GM19043 (cell line): ENCODE results near the gene CEMIP2.

Experiments
- ATAC-seq: cut with Tn5 transposase; IDR thresholded peaks from one replicate; pipeline ENCODE4 v1.9.1; 2021; ENCODE audit warnings: low read depth; ENCODE audit not compliant: unreplicated experiment

Gene CEMIP2

GRCh38 chr9:71748280-71748743, 20.0 kb downstream of the CEMIP2 start:
- ATAC-seq: no peak

DNA sequence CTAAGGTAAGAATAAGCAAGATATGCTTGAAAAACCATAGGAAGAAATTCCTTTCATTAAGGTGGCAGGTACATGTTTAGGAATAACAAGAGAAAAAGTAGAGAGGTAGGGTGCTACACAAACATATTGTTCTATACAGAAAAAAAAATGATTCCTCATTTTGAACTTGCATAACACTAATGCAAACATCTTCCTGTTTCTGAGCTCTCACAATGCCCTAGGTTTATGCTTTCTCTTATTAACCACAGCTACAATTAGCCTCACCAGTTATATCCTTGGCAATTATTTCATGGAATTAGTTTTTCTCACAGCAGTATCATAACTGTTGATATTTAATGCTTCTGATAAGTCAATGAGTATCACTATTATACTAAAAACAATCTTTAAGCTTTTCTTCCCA, 20.7 kb downstream of the CEMIP2 start:
- no peak for ATAC-seq

DNA sequence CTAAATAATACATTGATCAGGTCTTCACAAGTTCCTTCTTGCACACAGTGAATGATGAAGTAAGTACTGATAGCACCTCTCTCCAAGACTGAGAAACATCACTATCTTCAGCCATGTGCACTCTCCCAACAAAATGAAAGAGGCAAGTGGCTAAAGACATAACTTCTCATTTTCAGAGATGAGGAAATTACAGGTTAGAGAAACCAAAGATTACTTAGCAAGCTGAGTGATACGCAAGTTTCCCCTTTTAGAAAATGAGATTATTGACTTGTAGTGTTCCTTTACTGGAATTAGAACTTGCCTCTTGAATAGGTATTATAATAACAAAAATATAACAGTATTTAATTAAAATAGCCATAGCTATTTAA, 21.6 kb downstream of the CEMIP2 start:
- ATAC-seq: no peak

DNA sequence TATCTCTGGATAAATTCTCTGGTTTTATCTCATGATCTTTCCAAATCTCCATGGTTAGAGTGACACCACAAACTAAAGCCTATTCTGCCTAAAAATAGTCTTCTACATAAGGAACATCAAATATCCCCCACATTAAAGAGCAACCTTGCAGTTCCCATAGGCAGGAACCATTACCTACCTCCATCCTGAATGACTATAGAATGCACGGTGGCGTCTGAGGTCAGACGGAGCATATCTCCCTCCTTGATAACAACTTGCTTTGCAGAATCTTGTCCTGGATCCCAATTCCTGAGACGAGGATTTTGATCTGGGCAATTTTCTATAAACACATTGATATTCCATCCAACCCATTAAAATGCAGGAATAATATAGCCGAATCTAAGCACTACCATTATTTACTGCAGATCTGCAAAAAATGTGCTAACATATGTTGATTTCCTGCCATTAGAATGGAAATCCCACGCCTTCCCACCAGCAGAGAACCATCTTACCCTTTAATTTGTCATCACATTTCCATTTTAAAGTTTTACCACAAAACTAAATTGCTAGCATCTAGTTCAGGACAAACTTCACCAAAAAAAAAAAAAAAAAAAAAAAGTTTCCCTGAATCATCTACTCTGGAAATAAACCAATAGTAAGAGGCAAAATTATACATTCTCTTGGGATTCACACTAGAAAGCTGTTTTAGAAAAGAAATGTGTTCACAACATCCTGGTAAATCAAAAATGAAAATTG, 22.1 kb downstream of the CEMIP2 start:
- ATAC-seq: no peak

GRCh38 chr9:71744754-71745521, 23.4 kb downstream of the CEMIP2 start:
- no peak for ATAC-seq

GRCh38 chr9:71743882-71744281, 24.4 kb downstream of the CEMIP2 start:
- ATAC-seq: no peak

DNA sequence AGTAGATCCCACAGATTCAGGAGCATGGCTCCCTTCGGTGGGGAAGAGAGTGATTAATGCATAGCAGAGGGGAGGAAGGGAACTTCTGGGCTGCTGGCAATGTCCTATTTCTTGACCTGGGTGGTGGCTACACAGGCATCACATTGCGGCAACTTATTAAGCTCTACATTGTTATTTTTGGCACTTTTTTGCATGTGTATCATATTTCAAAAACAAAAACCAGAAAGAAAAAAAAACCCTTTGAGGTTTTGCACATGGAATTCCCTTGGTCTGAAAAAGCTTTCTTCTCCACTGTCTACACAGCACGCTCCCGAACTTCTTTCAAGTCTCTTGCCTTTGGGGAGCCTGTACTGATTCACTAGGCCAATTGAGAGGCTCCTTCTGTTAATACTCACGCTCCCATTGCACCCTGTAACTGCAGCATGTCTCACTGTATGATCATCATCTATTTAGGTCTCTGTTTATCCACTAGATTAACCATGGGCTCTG, 25.1 kb downstream of the CEMIP2 start:
- no peak for ATAC-seq

- no peak for ATAC-seq
These were observed 25.6 kb downstream of the CEMIP2 start for GRCh38 chr9:71742703-71743102.

- no peak for ATAC-seq
These were observed 26.2 kb downstream of the CEMIP2 start for GRCh38 chr9:71741926-71742648.

DNA sequence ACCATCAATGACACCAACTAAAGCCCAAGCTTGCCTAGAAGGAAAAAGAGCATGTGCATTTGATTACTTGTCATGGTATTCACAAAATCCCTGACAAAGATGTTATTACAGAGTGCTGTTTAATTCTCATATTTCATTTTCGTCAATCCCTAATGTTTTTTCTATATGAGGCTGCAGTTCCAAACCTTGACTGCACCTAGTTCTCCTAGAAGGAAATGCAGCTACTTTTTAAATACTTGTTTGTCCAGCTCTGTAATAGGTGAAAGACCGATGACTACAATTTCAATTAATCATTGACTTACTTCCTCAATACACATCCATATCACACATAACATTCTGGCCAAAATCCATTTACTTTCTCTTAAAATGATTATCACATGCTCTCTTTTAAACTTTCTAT, 28.1 kb downstream of the CEMIP2 start:
- no peak for ATAC-seq

DNA sequence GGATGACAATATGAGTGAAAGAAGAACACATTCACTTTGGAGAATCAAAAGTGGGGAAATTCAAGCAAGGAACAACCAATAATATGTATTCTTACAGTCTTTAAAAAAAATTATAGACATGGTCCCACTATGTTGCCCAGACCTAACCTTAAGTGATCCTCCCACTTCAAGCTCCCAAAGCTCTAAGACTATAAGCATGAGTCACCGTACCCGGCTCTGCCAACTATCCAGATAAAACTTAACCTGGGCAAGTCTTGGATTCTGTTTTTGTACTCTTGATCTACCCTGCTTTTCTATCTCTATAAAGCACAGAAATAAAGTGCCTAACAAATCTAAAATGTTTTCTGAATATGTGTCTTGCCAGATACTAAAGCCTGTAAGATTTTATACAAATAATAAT, 30.9 kb downstream of the CEMIP2 start:
- ATAC-seq: no peak

DNA sequence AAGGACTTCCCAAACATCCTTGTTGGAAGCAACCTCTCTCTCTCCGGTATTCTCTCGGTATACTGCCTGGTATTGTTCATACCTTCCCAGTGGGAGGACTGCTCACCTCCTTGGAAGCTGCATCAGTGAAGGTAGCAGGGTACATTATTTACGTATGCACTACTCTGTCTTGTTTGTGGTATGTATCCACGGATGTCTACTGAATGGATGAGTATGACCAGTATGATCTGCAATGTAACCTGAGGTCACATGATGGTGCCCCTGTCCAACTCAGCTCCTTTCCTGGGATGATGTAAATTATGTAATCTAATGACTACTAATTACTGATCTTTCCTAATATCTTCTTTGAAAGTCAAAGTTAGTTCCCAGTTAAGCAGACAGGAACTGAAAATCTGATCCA, 32.1 kb downstream of the CEMIP2 start:
- no peak for ATAC-seq

GRCh38 chr9:71734950-71735349, 33.4 kb downstream of the CEMIP2 start:
- ATAC-seq: no peak

DNA sequence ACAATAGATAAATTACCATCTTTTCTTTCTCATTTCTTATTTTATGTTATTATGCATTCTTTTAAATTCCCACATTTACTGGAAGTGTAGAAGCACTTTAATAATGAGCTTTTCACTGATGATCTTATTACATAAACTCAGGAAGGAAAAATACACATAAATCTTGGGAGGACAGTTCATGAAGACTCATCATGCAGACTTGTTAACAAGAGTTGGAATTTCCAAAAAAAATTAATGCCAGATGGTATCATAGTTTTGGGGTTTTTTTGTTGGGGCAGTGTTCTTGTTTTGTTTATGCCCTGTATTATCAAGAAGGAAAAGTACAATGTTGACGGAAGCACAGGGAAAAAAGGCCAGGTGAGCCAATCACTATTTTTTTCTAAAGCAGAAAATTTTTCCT, 35.1 kb downstream of the CEMIP2 start:
- ATAC-seq: no peak

DNA sequence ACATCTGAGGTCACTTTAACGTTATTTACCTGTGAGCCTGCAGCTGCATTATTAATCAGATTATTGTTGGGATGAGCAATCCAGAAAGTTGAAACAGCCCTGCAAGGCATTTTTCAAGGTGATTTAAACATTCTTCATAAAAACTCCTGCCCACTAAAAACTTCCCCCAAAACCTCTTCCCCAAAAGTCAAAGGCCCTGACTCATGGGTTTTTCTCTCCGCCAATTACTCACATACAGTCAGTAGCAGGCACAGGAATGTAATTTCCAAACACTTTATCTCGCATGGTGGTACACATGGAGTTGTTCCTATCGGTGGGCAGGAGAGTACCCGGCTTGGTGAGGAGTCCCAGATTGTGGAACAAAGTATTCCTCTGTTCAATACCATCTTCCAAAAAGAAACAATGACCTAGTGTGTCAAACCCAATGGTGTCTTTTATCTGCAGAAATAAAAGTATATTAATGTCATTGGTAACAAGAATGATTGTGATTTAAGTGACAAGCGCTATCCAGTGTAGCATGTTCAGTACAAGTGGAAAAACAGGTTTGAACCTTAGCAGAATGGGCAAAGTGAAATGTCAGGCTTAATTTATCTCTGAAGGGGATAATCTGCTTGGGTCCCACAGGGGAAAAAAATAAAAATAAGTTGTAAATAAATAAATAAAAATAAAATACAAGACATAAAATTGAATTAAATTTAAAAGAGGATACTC, 38.3 kb downstream of the CEMIP2 start:
- ATAC-seq: no peak

DNA sequence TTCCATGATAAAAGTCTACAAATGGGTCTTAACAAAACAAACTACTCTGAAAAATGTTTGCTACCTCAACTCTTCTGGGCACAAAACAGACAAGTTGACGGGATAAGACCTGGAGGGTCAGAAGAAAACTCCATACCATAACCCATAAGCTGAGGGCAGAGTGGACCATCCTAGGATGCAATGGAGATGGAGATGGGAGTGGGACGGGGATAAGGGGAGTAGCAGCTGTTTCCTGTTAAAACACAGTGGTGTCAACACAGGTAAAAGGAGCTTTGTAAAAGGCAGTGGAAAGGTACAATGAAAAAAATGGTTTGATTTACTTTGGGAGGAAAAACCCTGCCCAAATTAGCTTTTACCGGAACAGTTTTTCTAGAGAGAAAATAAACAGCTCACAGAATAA, 41.6 kb downstream of the CEMIP2 start:
- ATAC-seq: no peak

GRCh38 chr9:71725590-71726338, 42.5 kb downstream of the CEMIP2 start:
- no peak for ATAC-seq

DNA sequence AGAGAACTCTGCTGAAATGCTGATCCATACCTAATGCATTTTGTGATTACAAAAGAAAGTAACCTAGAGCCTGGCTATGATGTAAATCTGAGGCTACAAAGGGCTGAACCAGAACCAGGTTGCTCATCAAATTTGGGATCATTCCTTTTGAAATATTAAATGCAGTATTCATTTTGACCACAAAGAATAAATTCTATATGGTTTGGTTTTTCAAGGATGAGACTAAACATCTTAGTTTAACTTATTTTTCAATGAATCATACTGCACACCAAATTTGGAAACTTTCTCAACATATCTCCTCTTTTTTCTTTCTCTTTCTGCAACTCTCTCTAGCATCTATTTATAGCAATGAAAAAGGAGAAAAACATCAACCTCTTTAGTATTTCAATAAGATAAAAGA, 46.5 kb downstream of the CEMIP2 start:
- no peak for ATAC-seq

- no peak for ATAC-seq
These were observed 48.8 kb downstream of the CEMIP2 start for GRCh38 chr9:71719562-71719961.

- no peak for ATAC-seq
These were observed 49.2 kb downstream of the CEMIP2 start for GRCh38 chr9:71719088-71719487.
